ENCODE measurements around the gene KRT6C.
"Not testable (repeated sequence)": the region's sequence is repeated elsewhere in the genome, so short reads cannot be mapped to it uniquely, and the experiment has no call there.

KRT6C gene

DNA sequence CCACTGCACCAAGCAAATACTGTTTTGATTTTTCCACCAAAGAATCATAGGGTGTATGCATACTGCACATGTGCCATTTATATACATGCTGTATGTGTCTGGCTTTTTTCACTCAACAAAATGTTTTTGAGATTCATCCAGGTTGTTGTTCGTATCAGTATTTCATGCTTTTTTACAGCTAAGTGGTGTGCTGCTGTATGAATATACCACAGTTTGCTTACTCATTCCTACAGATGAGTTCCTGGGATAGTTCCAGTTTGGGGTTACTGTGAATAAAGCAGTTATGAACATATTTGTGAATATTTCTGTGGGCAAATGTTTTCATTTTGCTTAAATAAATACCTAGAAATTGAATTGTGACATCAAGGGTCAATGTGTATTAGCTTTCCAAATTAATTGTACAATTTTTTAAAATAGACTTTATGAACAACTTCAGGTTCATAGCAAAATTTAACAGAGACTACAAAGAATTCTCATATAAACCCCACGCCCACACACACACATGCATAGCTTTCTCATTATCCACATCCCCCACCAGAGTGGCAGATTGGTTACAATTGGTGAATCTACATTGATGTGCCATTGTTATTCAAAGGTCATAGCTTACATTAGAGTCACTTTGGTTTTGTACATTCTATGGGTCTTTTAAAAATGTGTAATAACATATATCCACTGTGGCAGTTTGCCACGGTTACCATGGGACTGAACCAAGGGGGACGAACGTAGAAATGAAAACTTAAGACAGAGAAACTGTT, 26.4 kb upstream of the KRT6C start:
- no peak for DNase-seq (ENCODE audit: low read depth in 2 of 2)

DNA sequence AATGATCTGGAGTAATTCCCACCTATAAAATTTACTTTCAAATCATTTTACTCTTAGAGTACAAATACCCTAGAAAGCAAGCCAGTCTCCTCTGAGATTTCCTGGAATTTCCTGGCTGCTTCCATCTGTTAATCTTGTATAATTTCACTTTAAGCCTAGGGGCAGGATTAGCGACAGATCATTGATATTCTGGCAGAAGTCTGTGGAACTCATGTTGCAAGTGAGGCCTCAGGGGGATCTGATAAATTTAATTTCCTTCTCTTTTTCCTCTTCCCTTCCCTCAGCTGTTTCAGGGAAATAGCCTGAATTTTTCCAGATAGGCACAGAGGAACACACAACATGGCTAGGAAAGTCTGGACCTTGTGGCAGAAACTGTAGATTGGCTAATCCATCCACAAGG, 25.3 kb upstream of the KRT6C start:
- no peak for DNase-seq (ENCODE audit: low read depth in 2 of 2)

DNA sequence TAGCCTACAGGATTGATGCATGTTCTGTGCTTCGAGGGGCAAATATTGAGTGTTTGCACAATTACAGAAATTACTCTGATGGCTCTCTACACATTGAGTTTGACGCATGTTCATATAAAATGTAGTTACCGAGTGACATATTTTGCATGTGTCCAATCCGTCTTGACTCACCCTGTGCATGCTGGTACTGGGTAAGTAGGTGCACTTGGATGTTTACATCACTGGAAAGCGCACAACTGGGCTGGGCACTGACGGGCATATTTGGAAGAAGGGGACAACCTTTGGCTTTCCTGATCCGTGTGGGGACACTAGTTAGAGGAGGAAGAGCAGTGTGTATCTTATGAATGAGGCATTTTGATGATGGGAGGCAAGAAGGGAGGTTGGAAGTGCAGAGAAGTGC, 24.4 kb upstream of the KRT6C start:
- DNase-seq (ENCODE audit: low read depth in 2 of 2): no peak

DNA sequence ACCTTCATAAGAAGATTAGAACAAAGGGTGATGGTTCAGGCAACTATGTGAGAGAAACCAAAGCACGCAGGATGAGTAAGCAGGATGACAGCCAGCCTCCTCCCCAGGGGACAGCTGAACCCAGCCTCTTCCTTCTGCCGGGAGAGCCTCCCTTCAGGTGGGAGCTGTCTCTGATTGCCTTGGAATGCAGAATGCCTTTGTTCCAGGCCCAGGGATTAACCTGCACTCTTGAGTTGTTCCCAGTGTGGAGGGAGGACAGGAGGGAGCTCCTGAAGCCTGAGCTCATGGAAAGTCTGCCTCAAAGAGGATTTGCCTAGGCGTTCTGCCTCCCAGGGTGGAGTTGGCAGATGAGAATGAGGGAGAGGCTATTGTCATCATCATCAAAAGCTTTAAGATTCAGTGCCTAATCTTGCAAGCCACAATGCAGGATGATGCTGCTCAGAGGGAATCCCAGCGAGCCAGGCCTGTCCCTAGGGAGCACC, 23.0 kb upstream of the KRT6C start:
- no peak for DNase-seq (ENCODE audit: low read depth in 2 of 2)

DNA sequence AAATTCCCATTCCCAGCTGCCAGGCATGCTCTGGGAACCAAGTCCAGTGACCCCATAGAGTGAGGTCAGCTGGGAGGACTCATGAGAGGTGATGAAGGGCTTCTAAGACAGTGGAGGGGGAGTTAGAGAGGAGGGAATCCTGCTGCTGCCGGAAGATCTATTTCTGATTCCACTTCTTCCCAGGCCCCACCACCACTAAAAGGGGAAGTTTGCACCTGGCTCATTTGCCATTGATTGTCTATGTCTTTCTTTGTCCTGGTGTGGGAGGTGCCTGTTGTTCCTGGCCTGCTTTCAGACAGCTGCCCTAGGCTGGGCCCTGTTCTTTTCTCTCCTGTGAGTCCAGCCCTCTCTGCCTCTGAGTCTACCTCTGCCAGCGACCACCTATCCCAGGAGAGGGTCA, 22.4 kb upstream of the KRT6C start:
- no peak for DNase-seq (ENCODE audit: low read depth in 2 of 2)

DNA sequence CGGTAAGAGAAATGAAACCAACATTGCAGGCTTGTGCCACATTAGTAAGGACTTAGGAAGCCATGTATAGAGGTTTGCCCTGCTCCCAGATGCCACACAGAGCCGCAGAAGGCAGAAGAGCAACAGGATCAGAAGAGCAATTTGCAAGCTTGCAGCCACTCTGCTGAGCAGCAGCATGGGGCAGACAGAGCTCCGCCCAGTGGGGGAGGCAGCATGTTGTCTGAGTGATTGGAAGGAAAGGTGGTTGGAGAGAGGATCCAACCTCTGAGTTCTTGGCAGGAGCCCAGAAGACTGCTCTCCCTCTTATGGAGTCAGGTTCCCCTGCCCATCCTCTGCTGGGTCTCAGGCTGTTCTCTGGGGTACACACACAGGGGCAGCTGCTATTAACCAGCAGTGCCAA, 21.8 kb upstream of the KRT6C start:
- DNase-seq (ENCODE audit: low read depth in 2 of 2): no peak

DNA sequence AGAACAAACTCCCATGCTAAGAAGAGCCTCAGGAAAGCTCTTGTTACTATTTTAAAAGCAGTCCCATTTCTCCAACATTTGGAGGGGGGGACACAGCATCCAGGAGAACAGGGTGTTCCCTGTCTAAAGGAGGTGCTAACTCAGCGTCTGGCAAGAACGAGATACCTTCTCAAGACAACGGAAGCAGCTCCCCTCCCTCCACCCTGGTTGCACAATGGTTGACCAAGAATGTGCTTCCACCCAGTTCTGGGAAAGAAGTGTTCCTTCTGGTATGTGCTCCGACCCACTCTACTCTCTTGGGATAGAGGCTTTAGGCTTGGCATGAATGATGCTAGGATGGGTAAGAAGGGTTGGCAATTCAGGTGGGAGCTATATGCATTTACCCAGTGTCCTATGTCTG, 20.9 kb upstream of the KRT6C start:
- no peak for DNase-seq (ENCODE audit: low read depth in 2 of 2)

DNA sequence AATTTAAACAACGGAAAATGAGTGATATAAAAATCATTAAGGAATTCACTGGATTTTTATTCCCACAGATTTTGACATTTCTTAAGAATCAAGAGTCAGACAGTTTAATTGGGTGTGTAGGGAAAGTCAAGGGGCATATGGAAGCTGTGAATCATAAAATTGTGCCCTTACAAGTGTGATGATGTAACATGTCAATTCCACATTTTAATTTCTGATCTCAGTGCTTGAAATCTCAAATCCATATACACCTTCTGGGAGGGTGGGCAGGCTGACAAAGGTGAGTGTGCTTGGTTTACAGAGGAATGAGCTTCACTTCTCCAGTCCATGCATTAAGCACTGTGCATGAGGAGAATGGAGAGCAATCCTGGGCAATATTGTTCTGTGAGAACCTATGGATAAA, 20.5 kb upstream of the KRT6C start:
- DNase-seq (ENCODE audit: low read depth in 2 of 2): no peak

DNA sequence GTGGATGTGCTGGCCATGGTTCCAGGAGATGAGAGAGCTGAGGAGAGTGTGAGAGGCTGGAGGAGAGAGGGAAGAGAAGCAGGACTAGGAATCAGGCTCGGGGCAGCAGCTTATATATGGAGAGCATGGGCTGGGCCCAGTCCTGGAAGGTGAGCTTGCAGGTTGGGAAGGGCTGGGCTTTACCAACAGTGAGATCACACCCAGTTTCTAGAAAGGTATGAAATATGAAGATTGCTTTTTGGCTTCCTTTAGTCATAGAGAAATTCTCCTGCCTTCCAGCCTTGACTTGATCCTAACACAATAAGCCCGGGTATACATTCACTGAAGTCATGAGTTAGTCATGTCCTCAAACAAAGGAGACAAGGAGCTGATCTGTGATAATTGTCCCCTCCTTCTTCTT, 19.6 kb upstream of the KRT6C start, which contains the start of gene KRT6A:
Gene KRT6A (minus strand): TSS at position 86 of the 400 bp plus-strand sequence. CDS start 69 bp downstream, at position 17.
- no peak for DNase-seq (ENCODE audit: low read depth in 2 of 2)

DNA sequence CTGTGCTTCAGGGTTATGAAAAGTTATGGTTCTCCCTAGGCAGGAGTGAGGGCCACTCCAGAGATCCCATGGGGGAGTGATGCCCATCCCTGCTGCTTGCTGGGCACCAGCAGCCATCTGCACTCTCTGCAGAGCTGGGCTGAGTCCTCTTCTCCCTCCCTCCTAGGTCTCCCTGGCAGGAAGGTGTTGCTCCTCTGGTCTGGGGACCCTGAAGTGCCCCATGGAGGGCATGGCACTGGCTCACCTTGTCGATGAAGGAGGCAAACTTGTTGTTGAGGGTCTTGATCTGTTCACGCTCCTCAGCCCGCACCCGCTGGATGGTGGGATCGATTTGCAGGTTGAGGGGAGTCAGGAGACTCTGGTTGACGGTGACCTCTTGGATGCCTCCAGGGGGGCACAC, 18.8 kb upstream of the KRT6C start:
- not testable (repeated sequence) for DNase-seq (ENCODE audit: low read depth in 2 of 2)

DNA sequence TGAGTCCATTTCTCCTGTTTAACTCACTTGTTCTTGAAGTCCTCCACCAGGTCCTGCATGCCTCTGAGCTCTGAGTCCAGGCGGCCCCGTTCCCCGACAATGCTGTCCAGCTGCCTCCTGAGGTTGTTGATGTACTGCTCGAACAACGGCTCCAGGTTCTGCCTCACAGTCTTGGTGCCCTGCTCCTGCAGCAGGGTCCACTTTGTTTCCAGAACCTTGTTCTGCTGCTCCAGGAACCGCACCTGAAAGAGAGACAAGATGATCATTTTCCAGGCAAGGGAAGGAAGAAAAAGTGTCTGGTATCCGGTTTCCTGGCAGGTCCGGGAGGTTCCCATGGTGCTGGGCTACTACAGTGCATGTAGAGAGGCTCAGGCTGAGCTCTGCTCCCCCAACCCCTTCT, 17.9 kb upstream of the KRT6C start:
- DNase-seq (ENCODE audit: low read depth in 2 of 2): not testable (repeated sequence)

DNA sequence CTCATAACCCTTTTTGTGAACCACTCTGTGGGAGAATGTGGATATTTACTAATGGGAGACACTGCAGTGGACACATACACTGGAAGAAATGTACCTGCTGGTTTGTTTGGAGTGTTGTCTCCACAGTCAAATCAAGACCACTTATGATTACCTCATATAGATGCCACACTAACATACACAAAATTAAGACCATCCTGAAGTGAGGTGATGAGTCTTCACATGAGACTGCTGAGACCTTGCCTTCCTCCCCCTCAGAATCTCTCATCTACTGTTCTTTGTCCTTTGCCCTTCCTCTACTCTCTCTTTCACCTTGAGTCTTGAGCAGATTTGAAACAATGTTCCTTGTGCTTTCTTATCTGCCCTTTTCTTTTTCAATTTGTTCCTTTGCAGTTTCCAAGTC, 15.1 kb upstream of the KRT6C start:
- DNase-seq (ENCODE audit: low read depth in 2 of 2): no peak

DNA sequence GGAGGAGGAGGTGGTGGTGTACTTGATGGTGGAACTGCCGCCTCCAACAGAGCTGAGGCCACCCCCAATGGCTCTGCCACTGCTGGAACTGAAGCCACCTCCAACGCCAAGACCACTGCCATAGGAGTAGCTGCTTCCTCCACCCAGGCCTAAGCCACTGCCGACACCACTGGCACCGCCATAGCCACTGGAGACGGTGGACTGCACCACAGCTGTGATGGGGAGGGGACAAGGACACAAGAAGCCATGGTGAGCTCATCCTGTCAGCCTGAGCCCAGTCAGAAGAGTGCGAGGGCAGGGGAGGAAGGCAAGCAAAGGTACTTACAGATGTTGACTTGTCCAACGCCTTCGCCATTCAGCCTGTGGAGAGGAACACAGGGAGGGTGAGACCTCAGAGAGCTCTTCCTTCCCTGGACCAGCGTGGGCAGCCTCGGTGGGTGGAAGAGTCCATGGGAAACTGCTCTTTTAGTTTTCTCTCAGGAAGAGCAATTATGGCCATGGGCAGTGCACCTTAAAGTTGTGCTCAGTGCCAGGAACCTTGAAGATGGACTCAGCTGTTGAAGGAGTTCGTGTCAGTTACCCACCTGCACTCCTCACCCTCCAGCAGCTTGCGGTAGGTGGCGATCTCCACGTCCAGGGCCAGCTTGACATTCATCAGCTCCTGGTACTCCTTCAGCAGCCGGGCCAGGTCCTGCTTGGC, 14.3 kb upstream of the KRT6C start:
- not testable (repeated sequence) for DNase-seq (ENCODE audit: low read depth in 2 of 2)

DNA sequence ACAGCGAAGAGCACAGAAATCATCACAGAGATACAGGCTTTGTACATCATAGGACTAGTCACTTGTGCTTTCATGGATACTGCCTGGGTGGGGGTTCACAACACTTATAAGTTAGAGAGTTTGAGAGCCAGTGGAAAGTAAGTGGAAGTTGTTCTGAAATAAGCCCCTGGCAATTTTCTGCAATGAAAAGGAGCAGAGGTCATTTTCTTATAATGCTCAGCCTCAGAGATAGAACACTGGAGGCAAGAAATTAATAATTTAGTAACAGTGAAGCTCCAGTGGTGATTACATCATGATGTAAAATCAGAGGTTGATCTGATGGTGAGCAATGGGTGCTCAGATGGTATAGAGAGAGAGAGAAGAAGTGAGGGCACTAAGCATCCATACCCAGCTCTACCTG, 13.6 kb upstream of the KRT6C start:
- no peak for DNase-seq (ENCODE audit: low read depth in 2 of 2)

DNA sequence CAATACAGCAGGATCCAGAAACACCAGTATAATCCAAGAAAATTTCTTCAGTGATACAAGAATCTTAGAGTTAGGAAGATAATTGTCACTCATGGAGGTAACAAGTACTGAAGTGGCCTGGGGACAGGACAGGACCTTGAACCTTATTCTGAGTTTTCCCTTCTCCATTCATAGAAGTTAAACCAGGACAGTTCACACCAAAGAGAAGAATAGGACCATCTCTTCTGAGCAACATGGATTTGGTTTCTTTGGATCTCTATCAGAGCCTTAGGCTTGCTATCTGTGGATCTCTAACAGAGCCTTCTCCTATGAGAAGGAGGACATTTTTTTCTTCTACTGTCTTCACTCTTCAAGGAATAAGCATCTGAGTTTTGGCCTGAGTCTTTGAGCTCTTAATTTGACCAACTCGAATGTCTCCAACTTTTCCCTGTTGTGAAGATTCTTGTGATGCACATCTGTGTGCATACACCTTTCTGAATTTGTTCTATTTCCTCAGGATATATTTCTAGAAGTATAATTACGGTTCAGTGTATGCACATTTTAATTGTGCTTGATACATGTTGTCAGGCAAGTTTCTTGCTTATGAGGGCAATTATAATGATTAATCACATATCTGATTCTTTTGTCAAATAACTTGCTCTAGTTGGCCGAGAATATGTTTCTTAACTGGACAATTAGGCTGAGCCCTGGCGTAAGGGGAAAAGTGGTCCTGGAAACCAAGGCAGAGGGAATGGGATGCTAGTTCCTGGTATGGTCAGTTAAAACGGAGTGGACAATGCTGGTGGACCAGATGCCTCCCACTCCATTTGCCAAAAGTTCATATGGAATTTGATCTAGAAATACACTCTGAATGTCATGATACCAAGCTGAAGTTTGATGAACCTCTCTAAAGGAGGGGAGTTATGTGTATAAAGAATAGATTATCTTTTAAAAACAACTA, 12.8 kb upstream of the KRT6C start:
- no peak for DNase-seq (ENCODE audit: low read depth in 2 of 2)

DNA sequence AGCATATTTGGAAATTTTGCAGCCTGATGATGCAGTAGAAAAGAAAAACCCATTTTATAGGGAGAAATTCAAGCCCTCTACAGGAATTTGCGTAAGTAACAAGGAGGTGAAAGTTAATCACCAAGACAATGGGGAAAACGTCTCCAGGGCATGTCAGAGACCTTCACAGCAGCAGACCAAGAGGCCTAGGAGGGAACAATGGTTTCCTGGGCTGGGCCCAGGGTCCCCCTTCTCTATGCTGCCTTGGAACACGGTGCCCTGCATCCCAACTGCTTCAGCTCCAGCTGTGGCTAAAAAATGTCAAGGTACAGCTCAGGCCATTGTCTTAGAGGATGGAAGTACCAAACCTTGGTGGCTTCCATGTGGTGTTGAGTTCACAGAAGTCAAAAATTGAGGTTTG, 6.5 kb upstream of the KRT6C start:
- DNase-seq (ENCODE audit: low read depth in 2 of 2): no peak

DNA sequence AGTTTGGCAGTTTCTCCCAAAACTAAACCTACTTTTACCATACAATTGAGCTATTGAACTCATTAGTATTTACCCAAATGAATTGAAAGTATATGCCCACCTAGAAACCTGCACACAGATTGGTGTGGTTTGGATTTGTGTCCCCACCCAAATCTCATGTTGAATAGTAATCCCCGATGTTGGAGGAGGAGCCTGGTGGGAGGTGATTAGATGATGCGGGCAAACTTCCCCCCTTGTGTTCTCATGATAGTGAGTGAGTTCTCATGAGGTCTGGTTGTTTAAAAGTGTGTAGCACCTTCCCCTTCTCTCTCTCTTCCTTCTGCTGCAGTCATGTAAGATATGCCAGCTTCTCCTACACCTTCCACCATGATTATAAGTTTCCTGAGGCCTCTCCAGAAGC, 4.0 kb upstream of the KRT6C start:
- DNase-seq (ENCODE audit: low read depth in 2 of 2): no peak

DNA sequence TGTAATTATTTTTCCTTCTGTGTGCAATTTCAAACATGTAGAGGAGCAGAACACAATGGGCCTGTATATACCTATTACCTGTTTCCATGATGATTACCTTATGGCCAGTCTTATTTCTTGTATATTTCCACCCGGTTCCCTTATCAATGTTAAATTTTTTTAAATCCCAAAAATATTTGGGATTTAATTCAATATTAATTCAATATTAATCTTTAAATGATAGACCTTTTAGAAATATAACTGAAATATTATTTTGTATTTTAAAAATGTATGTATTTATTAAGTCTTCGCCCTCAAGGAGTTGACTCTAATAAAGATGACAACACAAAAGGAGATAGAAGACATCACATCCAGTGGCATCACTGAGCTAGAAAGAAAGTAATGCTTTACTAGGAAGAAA, 607 bp upstream of the KRT6C start:
- no peak for DNase-seq (ENCODE audit: low read depth in 2 of 2)

DNA sequence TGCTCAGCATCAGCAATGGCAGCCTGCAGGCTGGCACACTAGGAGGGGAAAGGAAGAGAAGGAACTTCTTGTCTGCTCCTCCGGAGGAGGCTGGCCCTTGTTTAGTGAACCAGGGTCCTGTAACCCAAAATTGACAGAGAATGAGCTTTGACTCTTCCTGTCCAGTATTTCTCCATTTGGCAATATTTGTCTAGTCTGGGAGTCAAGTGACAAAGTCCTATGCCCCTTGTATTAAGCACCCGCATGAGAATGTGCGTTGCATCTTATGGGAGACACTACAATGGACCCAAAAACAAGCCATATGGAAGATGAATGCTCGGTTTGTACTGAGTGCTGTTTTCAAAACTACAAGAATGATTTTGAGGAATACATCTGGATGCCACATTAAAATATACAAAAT, 3.8 kb downstream of the KRT6C start:
- no peak for DNase-seq (ENCODE audit: low read depth in 2 of 2)

DNA sequence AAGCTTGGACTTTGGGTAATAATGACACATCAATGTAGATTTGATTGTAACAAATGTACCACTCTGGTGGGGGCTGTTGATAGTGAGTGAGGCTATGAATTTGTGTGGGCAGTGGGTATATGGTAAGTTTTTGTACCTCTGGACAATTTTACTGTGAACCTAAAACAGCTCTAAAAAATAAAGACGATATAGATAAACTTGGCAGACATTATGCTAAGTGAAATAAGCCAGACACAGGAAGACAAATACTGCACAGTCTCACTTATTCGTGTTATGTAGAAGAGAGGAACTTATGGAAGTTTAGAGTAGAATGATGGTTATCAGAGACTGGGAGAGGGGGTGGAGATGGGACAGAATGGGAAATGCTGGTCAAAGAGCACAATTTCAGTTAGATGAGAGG, 8.7 kb downstream of the KRT6C start:
- no peak for DNase-seq (ENCODE audit: low read depth in 2 of 2)

DNA sequence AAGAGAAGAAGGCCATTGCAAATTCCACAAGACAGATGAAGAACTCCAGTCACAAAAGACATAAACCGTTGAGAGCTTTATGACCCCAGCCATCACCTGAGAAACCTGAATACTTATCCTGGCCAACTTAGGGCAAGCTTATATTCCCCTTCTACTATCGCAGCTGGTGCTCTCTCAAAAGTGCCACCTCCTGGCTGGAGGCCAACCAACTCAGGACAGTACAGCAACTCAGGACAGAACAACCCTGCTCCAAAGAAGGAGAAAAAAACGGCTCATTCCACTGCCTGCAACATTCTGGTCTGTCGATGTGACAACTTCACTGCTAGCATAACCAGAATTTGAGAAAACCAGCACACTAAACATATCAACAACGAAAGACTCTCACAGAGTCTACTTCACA, 11.9 kb downstream of the KRT6C start:
- DNase-seq (ENCODE audit: low read depth in 2 of 2): no peak

DNA sequence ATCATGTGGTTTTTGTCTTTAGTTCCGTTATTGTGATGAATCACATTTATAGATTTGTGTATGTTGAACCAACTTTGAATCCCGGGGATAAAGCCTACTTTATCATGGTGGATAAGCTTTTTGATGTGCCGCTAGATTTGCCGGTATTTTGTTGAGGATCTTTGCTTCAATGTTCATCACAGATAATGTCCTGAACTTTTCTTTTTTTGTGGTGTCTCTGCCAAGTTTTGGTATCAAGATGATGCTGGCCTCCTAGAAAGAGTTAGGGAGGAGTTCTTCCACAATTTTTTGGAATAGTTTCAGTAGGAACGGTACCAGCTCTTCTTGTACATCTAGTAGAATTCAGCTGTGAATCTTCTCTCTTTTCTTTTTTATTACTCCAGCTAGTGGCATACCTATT, 14.7 kb downstream of the KRT6C start:
- DNase-seq (ENCODE audit: low read depth in 2 of 2): no peak
